ENCODE measurements around the gene GIPC1.

GIPC1 gene

GRCh38 chr19:14437578-14438140 lies 58.3 kb downstream of the GIPC1 start:
- DNase-seq (ENCODE audit: low spot score) (no peak), FAIRE-seq (no peak)

GRCh38 chr19:14435320-14436050 lies 60.4 kb downstream of the GIPC1 start:
- FAIRE-seq (no peak), DNase-seq (ENCODE audit: low spot score) (no peak)

- FAIRE-seq (peak; percentile 82), DNase-seq (ENCODE audit: low spot score) (peak; percentile 89)
Measured at GRCh38 chr19:14434543-14435319, 61.2 kb downstream of the GIPC1 start.

- peak; percentile 27 for DNase-seq (ENCODE audit: low spot score)
Measured at GRCh38 chr19:14433554-14434501, 62.1 kb downstream of the GIPC1 start.

GRCh38 chr19:14432791-14433553 lies 63.0 kb downstream of the GIPC1 start, which contains the start of gene PKN1:
Gene PKN1, plus strand, starts transcription at chr19:14433306. Its CDS starts 216 bp downstream, at chr19:14433522.
- DNase-seq (ENCODE audit: low spot score) (no peak), FAIRE-seq (no peak)

More at GRCh38 chr19:14433554-14434501, 62.1 kb downstream of the GIPC1 start:
- FAIRE-seq = no peak

- DNase-seq (ENCODE audit: low spot score) (no peak), FAIRE-seq (no peak)
Measured at GRCh38 chr19:14430712-14431111, 65.2 kb downstream of the GIPC1 start.

- FAIRE-seq (no peak), DNase-seq (ENCODE audit: low spot score) (no peak)
Measured at GRCh38 chr19:14428882-14429416, 67.0 kb downstream of the GIPC1 start.

All from RCC 7860 (cell line).